HG03159 (cell line): Measurements from ENCODE around the gene OCEL1.

Experiments
- ATAC-seq: cut with Tn5 transposase; IDR thresholded peaks from one replicate; pipeline ENCODE4 v1.9.1; 2021; ENCODE audit warnings: mild to moderate bottlenecking, moderate library complexity; ENCODE audit not compliant: unreplicated experiment

The OCEL1 gene

GRCh38 chr19:17209126-17210036 lies 16.6 kb upstream of the OCEL1 start:
- no peak for ATAC-seq

GRCh38 chr19:17210296-17210695 lies 15.7 kb upstream of the OCEL1 start:
- no peak for ATAC-seq

- no peak for ATAC-seq
Observed at GRCh38 chr19:17211547-17212446, 14.2 kb upstream of the OCEL1 start.

- ATAC-seq = no peak
Observed at GRCh38 chr19:17213334-17213733, 12.7 kb upstream of the OCEL1 start.

- no peak for ATAC-seq
Observed at GRCh38 chr19:17214508-17215126, 11.4 kb upstream of the OCEL1 start.

- ATAC-seq = peak; percentile 83
Observed at GRCh38 chr19:17215127-17215971, 10.7 kb upstream of the OCEL1 start, which contains the start of gene USE1. TSS of gene USE1 (plus strand) at chr19:17215357. CDS start at chr19:17215406, 49 bp downstream.

- no peak for ATAC-seq
Observed at GRCh38 chr19:17216058-17216670, 9.9 kb upstream of the OCEL1 start.

- no peak for ATAC-seq
Observed at GRCh38 chr19:17219286-17219685, 6.7 kb upstream of the OCEL1 start.

GRCh38 chr19:17220207-17220758 lies 5.7 kb upstream of the OCEL1 start:
- ATAC-seq = no peak

- no peak for ATAC-seq
Observed at GRCh38 chr19:17225053-17225452, 973 bp upstream of the OCEL1 start.

- ATAC-seq = no peak
Observed at GRCh38 chr19:17227798-17228367, 1.9 kb downstream of the OCEL1 start.

- ATAC-seq = no peak
Observed at GRCh38 chr19:17229890-17230289, 3.9 kb downstream of the OCEL1 start.

- no peak for ATAC-seq
Observed at GRCh38 chr19:17232258-17232657, 6.2 kb downstream of the OCEL1 start.

- ATAC-seq = no peak
Observed at GRCh38 chr19:17234911-17235299, 8.9 kb downstream of the OCEL1 start.

- peak; percentile 72 for ATAC-seq
Observed at GRCh38 chr19:17235300-17235970, 9.4 kb downstream of the OCEL1 start.

- ATAC-seq = no peak
Observed at GRCh38 chr19:17235971-17236777, 10.1 kb downstream of the OCEL1 start.

GRCh38 chr19:17236811-17237543 lies 11.0 kb downstream of the OCEL1 start:
- ATAC-seq = no peak
